Bronchial epithelial cell (primary cell): Measurements from ENCODE around the gene PDXK. TPM values are rescaled to one million over a fixed set of nuclear protein-coding genes. Genes with fewer than 3 reads are reported as not detected.

Experiments used
- DNase-seq: peaks from one replicate; pipeline ENCODE4 v3.0.0-alpha.2; 2010; ENCODE audit warnings: low read depth
- FAIRE-seq: peaks from 2 replicates; lab custom pipeline; 2011; peaks lifted over from hg19 to GRCh38; lab: Jason Lieb, UNC
- H3K27me3 ChIP-seq: 2 replicates; pipeline ENCODE4 v1.5.1; 2011; ENCODE audit warnings: low read length; ENCODE audit not compliant: control insufficient read depth, insufficient read depth
- H3K36me3 ChIP-seq: 2 replicates; pipeline ENCODE4 v1.5.1; 2011; ENCODE audit warnings: low read length; ENCODE audit not compliant: control insufficient read depth, insufficient read depth
- H3K4me3 ChIP-seq: 2 replicates; pipeline ENCODE4 v1.5.1; 2011; ENCODE audit warnings: mild to moderate bottlenecking, low read depth, low read length, control low read depth
- CTCF ChIP-seq: IDR thresholded peaks from 2 replicates; pipeline ENCODE4 v1.5.1; 2011; ENCODE audit warnings: mild to moderate bottlenecking, moderate library complexity, low read length, control low read depth, inconsistent platforms; ENCODE audit not compliant: insufficient read depth, severe bottlenecking
- total RNA-seq: library from RNA; depleted of rRNA; stranded (reverse); fragments of >200 nt; gene quantifications from 2 replicates; pipeline ENCODE4 v1.2.1, GENCODE V29; 2014

The PDXK gene
- total RNA-seq, 1 donor from 2014 or later: 591 TPM

GRCh38 chr21:43741423-43742096, 22.6 kb downstream of the PDXK start:
- peaks cover 33% of the 10 kb centered on the region for H3K36me3 ChIP-seq
- DNase-seq: no peak
- FAIRE-seq: no peak
- H3K4me3 ChIP-seq: no peak overlapping the region
- no peak for TF ChIP-seq CTCF
- no peaks in the 10 kb centered on the region for H3K27me3 ChIP-seq

- no peak for DNase-seq
- no peak for FAIRE-seq
- H3K27me3 ChIP-seq: no peaks in the 10 kb centered on the region
- H3K4me3 ChIP-seq: no peak overlapping the region
- H3K36me3 ChIP-seq: peaks cover 36% of the 10 kb centered on the region
- no peak for TF ChIP-seq CTCF
Observed at GRCh38 chr21:43743947-43744346, 25.0 kb downstream of the PDXK start.

GRCh38 chr21:43744725-43745124, 25.8 kb downstream of the PDXK start:
- DNase-seq (no peak), FAIRE-seq (no peak)
- Histone ChIP-seq H3K36me3 (peaks cover 36% of the 10 kb centered on the region), H3K4me3 (no peak overlapping the region), H3K27me3 (no peaks in the 10 kb centered on the region)
- TF ChIP-seq CTCF: no peak

GRCh38 chr21:43745772-43746517, 27.0 kb downstream of the PDXK start:
- H3K36me3 ChIP-seq: peaks cover 40% of the 10 kb centered on the region
- DNase-seq (no peak), FAIRE-seq (no peak)
- H3K27me3 ChIP-seq: no peaks in the 10 kb centered on the region
- no peak overlapping the region for H3K4me3 ChIP-seq
- TF ChIP-seq CTCF: no peak

- Histone ChIP-seq H3K4me3 (no peak overlapping the region), H3K27me3 (no peaks in the 10 kb centered on the region), H3K36me3 (peaks cover 51% of the 10 kb centered on the region)
- no peak for DNase-seq
- TF ChIP-seq CTCF: no peak
- FAIRE-seq: no peak
Observed at GRCh38 chr21:43748622-43749021, 29.7 kb downstream of the PDXK start.
